Astrocyte (in vitro differentiated cells and primary cell): Measurements from ENCODE around the gene TSG101.

Experiments used
- CTCF ChIP-seq: IDR thresholded peaks from 2 replicates; pipeline ENCODE4 v1.5.1; 2011; ENCODE audit warnings: low read depth, mild to moderate bottlenecking, inconsistent platforms, low read length, moderate library complexity; ENCODE audit not compliant: insufficient read depth
- EZH2 ChIP-seq: IDR thresholded peaks from 2 replicates; pipeline ENCODE4 v1.6.1; 2012; ENCODE audit warnings: mild to moderate bottlenecking, low read length, inconsistent platforms; ENCODE audit not compliant: insufficient read depth

DNA sequence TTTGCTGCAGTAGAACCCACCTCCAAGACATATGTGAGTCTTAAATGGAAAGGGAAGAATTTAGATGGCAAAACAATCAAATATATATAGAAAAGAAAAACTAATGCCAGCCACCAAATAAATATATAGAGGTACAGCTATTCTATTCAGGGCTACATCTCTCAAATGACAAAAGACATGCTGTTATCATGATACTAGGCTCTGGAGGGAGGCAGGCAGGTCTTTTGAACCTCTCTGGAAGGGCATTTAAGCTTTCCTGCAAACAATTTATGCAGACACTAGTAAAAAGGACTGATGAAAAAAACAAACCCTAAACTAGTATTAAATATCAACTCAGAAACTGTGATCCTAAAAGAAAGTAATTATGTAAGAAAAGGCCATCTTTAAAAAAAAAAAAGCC is 37.4 kb upstream of the TSG101 start:
- TF ChIP-seq EZH2 (no peak), CTCF (no peak)
